ENCODE measurements around the gene SDK1. TPM values are rescaled to one million over a fixed set of nuclear protein-coding genes. Genes with fewer than 3 reads are reported as not detected.

SDK1 gene
- total RNA-seq, 4 donors from 2014 or later: 2.0 to 9.3 (median 3.8) TPM

DNA sequence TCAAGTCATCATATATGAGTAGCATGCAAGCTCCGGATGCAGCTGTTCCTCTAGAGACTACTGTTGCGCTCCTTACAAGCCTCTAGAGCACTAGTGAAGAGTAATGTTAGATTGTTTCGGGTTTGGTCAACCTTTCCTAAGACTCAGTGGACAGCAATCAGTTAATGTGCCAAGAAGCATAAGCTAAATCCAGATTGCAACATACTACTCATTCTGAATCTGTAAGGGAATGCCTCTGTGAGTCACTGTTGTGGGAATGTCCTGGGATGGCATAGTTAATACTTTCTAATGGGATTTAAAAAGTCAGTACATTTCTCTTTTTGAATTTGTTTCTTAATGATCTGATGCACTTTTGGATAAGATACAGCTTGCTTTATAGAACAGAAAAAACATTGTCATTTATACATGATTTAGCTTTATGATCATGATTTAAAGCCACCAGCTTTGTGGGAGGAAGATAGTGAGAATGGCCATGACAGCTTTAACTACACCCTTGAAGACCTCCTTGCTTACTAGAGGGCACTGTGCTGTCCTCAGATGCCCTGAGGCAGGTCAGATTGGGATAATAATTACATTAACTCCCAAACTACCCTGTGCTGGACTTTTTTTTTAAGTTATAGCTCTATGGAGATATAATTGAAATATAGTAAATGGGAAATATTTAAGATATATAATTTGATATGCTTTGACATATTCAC, 138.4 kb downstream of the SDK1 start:
- DNase-seq: no peak
- Histone ChIP-seq H3K27me3 (no peaks in the 10 kb centered on the region), H3K4me1 (peaks cover 0 to 7% (median 3%) of the 10 kb centered on the region in 3 donors), H3K36me3 (no peaks in the 10 kb centered on the region), H3K9me3 (no peaks in the 10 kb centered on the region), H3K27ac (no peak overlapping the region), H3K4me3 (no peak overlapping the region)
- TF ChIP-seq POLR2A (IDR thresholded peaks at IDR 0.05): no peak
- TF ChIP-seq, protein P1, sequence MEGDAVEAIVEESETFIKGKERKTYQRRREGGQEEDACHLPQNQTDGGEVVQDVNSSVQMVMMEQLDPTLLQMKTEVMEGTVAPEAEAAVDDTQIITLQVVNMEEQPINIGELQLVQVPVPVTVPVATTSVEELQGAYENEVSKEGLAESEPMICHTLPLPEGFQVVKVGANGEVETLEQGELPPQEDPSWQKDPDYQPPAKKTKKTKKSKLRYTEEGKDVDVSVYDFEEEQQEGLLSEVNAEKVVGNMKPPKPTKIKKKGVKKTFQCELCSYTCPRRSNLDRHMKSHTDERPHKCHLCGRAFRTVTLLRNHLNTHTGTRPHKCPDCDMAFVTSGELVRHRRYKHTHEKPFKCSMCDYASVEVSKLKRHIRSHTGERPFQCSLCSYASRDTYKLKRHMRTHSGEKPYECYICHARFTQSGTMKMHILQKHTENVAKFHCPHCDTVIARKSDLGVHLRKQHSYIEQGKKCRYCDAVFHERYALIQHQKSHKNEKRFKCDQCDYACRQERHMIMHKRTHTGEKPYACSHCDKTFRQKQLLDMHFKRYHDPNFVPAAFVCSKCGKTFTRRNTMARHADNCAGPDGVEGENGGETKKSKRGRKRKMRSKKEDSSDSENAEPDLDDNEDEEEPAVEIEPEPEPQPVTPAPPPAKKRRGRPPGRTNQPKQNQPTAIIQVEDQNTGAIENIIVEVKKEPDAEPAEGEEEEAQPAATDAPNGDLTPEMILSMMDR (IDR thresholded peaks at IDR 0.05): no peak
- 59 to 61% methylated on average over 3 of the region's 3 CpGs for WGBS, 2 donors
- intact Hi-C loops (cut with DNase I): no loop called here

DNA sequence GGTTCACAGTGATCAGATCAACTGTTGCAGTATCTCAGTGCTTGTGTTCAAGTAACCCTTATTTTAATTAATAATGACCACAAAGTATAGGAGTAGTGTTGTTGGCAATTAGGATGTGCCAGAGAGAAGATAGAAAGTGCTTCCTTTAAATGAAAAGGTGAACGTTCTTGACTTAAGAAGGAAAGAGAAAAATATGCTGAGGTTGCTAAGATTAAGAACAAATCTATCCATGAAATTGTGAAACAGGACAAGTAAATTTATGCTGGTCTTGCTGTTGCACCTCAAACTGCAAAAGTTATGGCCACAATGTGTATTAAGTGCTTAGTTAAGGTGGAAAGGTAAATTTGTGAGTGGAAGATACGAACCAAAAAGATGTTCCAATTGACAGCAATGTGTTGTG, 139.5 kb downstream of the SDK1 start:
- intact Hi-C loops (cut with DNase I): no loop called here
- Histone ChIP-seq H3K27ac (no peak overlapping the region), H3K4me1 (peaks cover 0 to 7% (median 3%) of the 10 kb centered on the region in 3 donors), H3K4me3 (no peak overlapping the region), H3K27me3 (no peaks in the 10 kb centered on the region), H3K9me3 (peaks cover 0 to 1% (median 0%) of the 10 kb centered on the region in 3 donors), H3K36me3 (no peaks in the 10 kb centered on the region)
- 43 to 75% methylated on average over 2 of the region's 2 CpGs for WGBS, 2 donors
- TF ChIP-seq POLR2A (IDR thresholded peaks at IDR 0.05): no peak
- TF ChIP-seq, protein P1 (IDR thresholded peaks at IDR 0.05): no peak
- no peak for DNase-seq

DNA sequence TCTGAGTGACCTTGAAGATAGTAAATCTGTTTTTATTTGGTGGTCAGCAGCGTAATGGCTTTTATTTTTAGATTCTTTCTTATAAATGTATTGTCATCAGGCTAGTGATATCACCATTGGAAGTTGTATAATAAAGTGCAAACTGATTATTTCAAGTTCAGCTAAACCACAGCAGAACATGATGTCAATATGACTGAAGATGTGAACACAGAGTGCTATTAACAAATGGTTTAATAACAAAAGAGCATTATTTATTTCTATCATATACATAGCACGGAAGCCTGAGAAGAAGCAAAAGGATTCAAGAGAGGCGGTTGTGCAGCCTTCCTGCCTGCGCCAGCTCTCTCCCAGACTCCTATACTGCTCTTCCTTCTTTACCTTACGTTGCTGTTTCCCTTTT, 142.7 kb downstream of the SDK1 start:
- no peaks in the 10 kb centered on the region for H3K27me3 ChIP-seq
- no peak for DNase-seq
- H3K9me3 ChIP-seq: peaks cover 0 to 14% (median 0%) of the 10 kb centered on the region in 3 donors
- no peak overlapping the region for H3K27ac ChIP-seq
- intact Hi-C loops (cut with DNase I): no loop called here
- no peaks in the 10 kb centered on the region for H3K36me3 ChIP-seq
- TF ChIP-seq, protein P1 (IDR thresholded peaks at IDR 0.05): no peak
- TF ChIP-seq POLR2A (IDR thresholded peaks at IDR 0.05): no peak
- H3K4me3 ChIP-seq: no peak overlapping the region
- peaks cover 0 to 7% (median 3%) of the 10 kb centered on the region in 3 donors for H3K4me1 ChIP-seq
- WGBS, 2 donors: 69 to 86% methylated on average over 5 of the region's 5 CpGs

DNA sequence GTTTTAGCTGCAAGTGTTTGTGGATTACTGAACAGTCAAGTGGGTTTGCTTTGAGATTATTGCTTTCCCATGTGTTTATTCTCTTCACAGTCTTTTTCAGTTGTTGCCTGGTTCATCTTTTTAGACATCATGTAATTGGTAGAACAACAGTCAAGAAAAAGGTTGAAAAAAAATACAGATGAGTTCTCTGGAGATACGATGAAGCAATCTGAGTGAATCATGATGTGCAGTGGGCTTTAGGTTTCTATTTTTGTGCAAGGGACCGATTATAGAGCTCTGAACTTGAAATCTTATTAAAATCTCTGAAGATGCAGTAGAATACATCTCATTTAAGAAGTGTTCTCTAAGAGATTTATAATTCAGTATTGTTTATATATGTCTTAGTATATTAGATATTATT, 145.7 kb downstream of the SDK1 start:
- H3K4me3 ChIP-seq: no peak overlapping the region
- no peaks in the 10 kb centered on the region for H3K27me3 ChIP-seq
- no peaks in the 10 kb centered on the region for H3K4me1 ChIP-seq
- no peaks in the 10 kb centered on the region for H3K36me3 ChIP-seq
- peaks cover 0 to 14% (median 0%) of the 10 kb centered on the region in 3 donors for H3K9me3 ChIP-seq
- TF ChIP-seq, protein P1 (IDR thresholded peaks at IDR 0.05): no peak
- no peak for TF ChIP-seq POLR2A (IDR thresholded peaks at IDR 0.05)
- 70 to 91% methylated on average over 2 of the region's 2 CpGs for WGBS, 2 donors
- H3K27ac ChIP-seq: no peak overlapping the region
- DNase-seq: no peak
- intact Hi-C loops (cut with DNase I): no loop called here

DNA sequence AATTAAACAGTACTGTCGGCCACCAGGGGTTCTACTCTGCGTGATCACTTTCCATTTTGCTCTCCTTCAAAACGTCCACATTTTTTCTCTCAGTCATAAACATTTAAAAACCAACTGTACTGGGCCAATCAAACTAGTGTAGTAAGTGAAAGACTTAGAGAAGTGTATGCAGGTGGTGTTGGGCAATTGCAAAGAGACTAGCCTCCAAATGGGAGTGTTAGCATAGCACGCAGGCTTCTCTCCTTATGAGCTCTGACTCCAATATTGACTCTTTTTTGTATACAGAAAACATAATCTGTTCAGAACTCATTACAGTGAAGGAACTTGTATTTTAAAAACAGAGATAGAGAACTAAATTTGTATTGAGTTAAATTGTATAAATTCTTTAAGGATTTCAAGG, 150.6 kb downstream of the SDK1 start:
- Histone ChIP-seq H3K4me3 (no peak overlapping the region), H3K36me3 (no peaks in the 10 kb centered on the region), H3K9me3 (peaks cover 0 to under 1% (median 0%) of the 10 kb centered on the region in 3 donors), H3K27ac (no peak overlapping the region), H3K27me3 (no peaks in the 10 kb centered on the region), H3K4me1 (no peaks in the 10 kb centered on the region)
- TF ChIP-seq, protein P1 (IDR thresholded peaks at IDR 0.05): no peak
- TF ChIP-seq POLR2A (IDR thresholded peaks at IDR 0.05): no peak
- WGBS, 2 donors: 78 to 79% methylated on average over 4 of the region's 4 CpGs
- DNase-seq: no peak
- intact Hi-C loops (cut with DNase I): no loop called here
